ENCODE results near the gene KAZN.

Gene KAZN

GRCh38 chr1:14666373-14666772 is 67.9 kb downstream of the KAZN start:
- no peak overlapping the region for H3K4me3 ChIP-seq (ENCODE audit: low read length)
- no peak for TF ChIP-seq CTCF (conservative IDR thresholded peaks at IDR 0.05; ENCODE audit: low read depth, low read length)
- DNase-seq (ENCODE audit: low read depth), result no peak

GRCh38 chr1:14666962-14667650 is 68.6 kb downstream of the KAZN start:
- no peak for DNase-seq (ENCODE audit: low read depth)
- no peak overlapping the region for H3K4me3 ChIP-seq (ENCODE audit: low read length)
- TF ChIP-seq CTCF (conservative IDR thresholded peaks at IDR 0.05; ENCODE audit: low read depth, low read length), result no peak

GRCh38 chr1:14667651-14667984 is 69.1 kb downstream of the KAZN start:
- DNase-seq (ENCODE audit: low read depth), result no peak
- no peak for TF ChIP-seq CTCF (conservative IDR thresholded peaks at IDR 0.05; ENCODE audit: low read depth, low read length)
- H3K4me3 ChIP-seq (ENCODE audit: low read length), result no peak overlapping the region

GRCh38 chr1:14668538-14668937 is 70.1 kb downstream of the KAZN start:
- DNase-seq (ENCODE audit: low read depth), result no peak
- no peak for TF ChIP-seq CTCF (conservative IDR thresholded peaks at IDR 0.05; ENCODE audit: low read depth, low read length)
- H3K4me3 ChIP-seq (ENCODE audit: low read length), result no peak overlapping the region

- no peak overlapping the region for H3K4me3 ChIP-seq (ENCODE audit: low read length)
- TF ChIP-seq CTCF (conservative IDR thresholded peaks at IDR 0.05; ENCODE audit: low read depth, low read length), result no peak
- DNase-seq (ENCODE audit: low read depth), result no peak
These were observed 73.5 kb downstream of the KAZN start for GRCh38 chr1:14672005-14672404.

GRCh38 chr1:14674030-14674429 is 75.5 kb downstream of the KAZN start:
- no peak overlapping the region for H3K4me3 ChIP-seq (ENCODE audit: low read length)
- TF ChIP-seq CTCF (conservative IDR thresholded peaks at IDR 0.05; ENCODE audit: low read depth, low read length), result no peak
- no peak for DNase-seq (ENCODE audit: low read depth)

GRCh38 chr1:14676400-14676799 is 77.9 kb downstream of the KAZN start:
- no peak overlapping the region for H3K4me3 ChIP-seq (ENCODE audit: low read length)
- TF ChIP-seq CTCF (conservative IDR thresholded peaks at IDR 0.05; ENCODE audit: low read depth, low read length), result no peak
- DNase-seq (ENCODE audit: low read depth), result no peak
